DMS 273 (cell line): ENCODE results near the gene CACNA1G.
A peak's percentile ranks its signal among the peaks of the same experiment; 100 is the strongest.

Source experiments
- DNase-seq: peaks from one replicate; lab custom pipeline; 2025; ENCODE audit not compliant: unreplicated experiment; lab: John Stamatoyannopoulos, UW

Gene CACNA1G

DNA sequence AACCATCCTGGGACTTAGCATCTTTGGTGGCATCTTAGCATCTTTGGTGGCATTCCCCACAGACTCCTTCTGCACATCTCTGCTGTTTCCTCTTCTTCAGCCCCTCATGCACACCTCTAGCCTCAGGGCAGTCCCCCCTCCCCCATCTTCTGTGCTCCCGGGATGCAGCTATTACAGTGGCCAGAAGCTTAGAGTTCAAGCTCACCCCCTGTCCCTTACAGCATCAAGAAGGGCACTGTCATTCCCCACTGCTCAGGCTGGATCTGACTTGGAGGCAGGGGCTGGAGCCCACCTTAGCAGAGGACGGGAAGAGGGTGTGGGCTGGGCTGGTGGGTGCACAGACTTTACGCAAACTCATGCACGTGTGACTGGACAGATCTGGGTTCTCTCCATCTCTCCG is 27.3 kb upstream of the CACNA1G start:
- DNase-seq = no peak

DNA sequence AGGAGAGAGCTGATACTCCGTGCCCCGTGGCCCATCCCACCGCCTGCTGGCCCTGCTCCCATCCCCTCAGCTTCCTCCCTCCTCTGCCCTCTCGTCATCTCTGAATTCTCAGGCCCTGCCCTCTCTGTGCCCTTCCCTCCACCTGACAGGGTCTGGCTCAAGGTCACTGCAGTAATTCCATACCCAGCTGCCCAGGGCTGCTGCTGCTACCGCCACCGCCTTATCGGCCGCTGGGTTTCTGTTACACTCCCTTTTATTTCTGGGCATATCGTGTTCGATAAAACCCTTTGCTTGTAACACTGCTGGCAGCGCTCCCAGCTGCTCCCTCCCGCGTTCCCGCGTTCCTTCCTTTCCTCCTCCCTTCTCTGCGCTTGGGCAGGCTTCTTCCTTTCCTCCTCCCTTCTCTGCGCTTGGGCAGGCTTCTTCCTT is 26.8 kb upstream of the CACNA1G start:
- DNase-seq = peak; percentile 78

DNA sequence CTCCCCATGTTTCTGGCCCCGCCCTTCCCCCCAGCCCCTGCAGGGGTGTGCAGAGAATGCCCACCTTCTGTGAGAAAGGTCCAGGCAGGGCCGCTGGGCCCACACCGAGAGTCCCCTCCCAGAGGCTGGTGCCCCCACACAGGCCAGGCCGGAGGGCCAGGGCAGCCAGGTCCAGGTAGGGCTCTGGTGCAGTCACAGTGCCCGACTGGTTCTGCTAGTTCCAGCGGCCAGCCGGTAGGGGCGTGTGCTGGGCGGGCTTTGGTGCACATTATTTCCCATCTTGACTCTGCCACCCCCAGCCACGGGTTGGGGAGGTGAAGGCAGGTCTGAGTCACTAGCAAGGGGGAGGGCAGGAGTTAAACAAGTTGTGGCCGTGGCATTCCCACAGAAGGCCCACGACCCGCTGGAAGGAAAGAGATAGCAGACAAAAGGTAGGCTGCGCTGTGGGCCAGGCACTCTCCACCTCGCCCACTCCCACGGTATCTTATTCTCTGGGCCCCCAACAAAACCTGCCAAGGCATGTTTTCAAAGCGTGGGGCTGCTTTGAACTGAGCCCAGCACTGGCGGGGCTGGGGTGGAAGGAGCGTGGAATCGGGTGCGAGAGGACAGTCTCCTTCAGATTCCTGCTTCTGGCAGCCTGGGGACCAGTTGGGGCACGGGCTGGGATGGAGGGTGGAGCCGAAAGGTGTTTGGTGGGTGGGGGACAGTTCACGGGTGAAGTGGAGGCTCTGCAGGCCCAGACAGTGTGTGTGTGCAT is 26.1 kb upstream of the CACNA1G start:
- peak; percentile 43 for DNase-seq

DNA sequence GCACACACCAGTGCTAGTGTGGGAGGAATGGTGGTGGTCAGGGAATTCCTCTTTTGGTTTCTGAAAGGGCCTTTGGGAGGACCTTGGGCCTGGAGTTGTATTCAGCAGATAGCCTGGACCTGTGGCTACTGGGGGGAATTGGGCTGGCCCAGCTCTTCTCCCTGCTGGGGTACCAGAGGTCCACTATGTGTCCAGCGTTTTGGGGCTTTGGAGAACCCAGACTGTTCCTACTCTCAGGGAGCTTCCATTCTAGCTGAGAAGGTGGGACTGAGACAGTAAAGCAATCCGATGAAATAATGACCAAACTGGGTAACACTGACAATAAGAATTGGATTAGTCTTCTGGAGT is 25.6 kb upstream of the CACNA1G start:
- DNase-seq = no peak

- DNase-seq = no peak
Observed at GRCh38 chr17:50535407-50535806, 25.1 kb upstream of the CACNA1G start.

- no peak for DNase-seq
Observed at GRCh38 chr17:50536683-50537646, 23.6 kb upstream of the CACNA1G start.

- DNase-seq = no peak
Observed at GRCh38 chr17:50537721-50538548, 22.6 kb upstream of the CACNA1G start.

- peak; percentile 30 for DNase-seq
Observed at GRCh38 chr17:50538549-50539410, 21.7 kb upstream of the CACNA1G start.

DNA sequence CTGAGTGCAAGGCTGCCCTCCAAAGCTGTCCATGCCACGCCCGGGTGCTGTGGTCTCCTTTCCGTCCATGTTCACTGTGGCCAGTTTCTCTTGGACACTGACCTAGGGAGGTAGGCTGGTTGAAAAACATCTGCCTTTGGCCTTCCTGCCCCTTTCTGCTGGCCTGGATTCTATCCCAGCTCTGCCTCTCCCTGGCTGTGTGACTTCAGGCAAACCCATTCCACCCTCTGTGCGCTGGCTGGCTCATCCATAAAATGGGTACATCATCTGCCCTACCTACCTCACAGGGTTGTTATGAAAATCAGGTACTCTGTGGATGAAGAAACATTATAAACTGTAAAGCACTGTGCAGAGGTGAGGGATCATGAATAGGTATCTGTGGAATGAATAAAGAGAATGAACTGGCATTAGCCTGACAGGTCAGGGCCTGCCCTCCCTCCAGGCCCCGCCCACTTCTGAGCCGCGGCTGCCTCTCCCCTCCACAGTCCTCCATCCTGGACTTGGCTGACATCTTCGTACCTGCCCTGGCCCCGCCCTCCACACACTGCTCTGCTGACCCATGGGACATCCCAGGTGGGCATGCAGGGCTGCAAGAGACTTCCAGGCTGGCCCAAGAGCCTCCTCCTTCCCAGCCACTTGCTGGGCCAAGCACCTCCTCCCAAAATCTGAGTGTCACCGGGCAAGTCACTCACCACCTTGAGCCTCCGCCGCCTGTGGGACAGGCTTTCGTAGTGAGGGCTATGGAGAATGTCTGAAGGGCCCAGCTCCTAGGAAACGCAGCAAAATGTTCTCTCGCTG is 20.6 kb upstream of the CACNA1G start:
- peak; percentile 34 for DNase-seq

- DNase-seq = no peak
Observed at GRCh38 chr17:50540560-50541401, 19.7 kb upstream of the CACNA1G start.

DNA sequence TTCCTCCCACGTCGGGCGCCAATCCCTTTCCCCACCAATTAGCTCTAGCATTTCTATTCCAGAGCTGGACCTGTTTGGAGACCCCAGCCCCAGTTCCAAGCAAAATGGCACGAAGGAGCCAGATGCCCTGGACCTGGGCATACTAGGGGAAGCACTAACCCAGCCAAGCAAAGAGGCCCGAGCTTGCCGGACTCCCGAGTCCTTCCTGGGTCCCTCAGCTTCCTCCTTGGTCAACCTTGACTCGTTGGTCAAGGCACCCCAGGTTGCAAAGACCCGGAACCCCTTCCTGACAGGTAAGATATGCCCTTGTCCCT is 19.2 kb upstream of the CACNA1G start:
- DNase-seq = no peak

DNA sequence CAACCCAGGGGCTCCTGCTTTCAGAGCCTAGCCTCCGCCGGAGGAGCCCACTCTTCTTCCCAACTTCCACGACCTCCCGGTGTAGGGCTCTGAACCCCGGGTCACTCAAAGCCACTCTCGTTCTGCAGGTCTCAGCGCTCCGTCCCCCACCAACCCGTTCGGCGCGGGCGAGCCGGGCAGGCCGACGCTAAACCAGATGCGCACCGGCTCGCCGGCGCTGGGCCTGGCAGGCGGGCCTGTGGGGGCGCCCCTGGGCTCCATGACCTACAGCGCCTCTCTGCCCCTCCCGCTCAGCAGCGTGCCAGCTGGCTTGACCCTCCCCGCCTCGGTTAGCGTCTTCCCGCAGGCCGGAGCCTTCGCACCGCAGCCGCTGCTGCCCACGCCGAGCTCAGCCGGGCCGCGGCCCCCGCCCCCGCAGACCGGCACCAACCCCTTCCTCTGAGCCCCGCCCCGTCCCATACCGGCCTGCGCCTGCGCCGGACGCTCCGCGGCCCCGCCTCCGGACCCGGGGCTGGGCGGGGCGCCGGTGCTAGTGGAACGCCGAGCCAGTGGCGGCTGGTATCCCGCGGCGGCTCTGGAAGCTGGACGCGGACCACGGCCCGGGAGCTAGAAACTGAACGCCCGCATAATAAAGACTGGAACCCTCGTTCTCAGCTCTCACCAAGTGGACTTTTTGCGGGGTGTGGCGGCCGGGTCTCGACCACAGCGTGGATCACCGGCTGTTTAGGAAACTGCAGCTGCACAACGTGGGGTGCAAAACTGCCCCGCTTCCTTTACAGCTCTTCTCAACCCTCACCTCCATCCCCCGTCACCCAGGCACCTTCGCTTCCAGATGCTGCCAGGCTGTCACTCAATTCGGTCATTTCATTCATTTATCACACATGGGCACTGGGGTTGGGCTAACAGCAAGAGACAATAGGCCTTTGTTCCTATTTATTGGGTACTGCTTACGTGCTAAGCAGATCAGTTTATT is 18.5 kb upstream of the CACNA1G start:
- DNase-seq = peak; percentile 94

DNA sequence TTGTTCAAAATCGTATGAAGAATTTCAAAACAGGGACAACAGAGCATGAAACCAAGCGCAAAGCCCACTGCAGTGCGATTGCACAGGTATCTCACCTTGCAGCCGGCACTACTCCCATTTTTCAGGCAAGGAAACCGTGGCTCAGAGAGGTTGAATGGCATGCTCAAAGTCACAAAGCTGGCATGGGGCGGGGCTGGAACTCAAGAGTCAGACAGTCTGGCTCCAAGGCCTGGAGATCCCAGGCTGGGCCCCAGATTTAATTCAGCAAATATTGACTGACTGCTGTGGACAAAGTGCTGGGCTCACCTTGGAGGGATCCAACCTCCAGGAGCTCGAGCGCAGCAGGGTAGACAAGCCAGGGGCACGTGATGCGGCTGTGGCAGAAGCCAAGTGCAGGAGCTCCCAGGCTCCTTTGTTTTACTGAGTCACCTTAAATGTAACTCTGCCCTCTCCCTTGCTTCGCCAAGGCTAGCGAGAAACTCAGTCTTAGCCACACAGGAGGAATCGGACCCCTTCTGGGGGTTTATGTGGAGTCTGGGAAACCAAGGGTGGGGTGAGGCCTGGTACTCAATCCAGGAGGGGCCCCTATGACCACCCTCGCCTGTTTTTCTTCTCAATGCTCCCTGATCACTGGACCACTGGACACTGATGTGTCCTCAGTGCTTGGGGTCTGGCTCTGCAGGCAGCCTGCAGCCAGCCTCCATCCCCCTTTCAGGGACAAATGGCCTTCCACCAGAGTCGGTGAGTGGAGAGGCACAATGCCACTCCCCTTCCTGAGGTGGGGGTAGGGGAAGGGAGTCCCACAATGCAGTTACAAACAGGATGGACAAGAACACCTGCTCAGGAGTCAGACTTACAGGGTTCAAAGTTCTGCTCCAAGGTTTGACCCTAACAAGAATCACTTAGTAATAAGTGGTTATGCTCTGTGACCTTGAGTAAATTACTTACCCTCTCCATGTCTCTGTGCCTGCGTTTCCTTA is 17.4 kb upstream of the CACNA1G start:
- DNase-seq = peak; percentile 32

GRCh38 chr17:50544516-50544915 is 16.0 kb upstream of the CACNA1G start:
- no peak for DNase-seq

- DNase-seq = no peak
Observed at GRCh38 chr17:50545311-50545710, 15.2 kb upstream of the CACNA1G start.

- no peak for DNase-seq
Observed at GRCh38 chr17:50546701-50547034, 13.8 kb upstream of the CACNA1G start.
